ENCODE data around the gene CEP250.

- TF ChIP-seq EZH2phosphoT487 (IDR thresholded peaks at IDR 0.05; ENCODE audit: borderline replicate concordance) (no peak), SP1 (IDR thresholded peaks at IDR 0.05; ENCODE audit: low read depth) (no peak), CEBPB (IDR thresholded peaks at IDR 0.05; ENCODE audit: low read depth) (no peak), POLR2A (IDR thresholded peaks at IDR 0.05; ENCODE audit: borderline replicate concordance, extremely low read depth, insufficient read depth, insufficient read length) (no peak), CTCF (IDR thresholded peaks at IDR 0.05 in 2 of 3, conservative IDR thresholded peaks at IDR 0.05 in 1 of 3; ENCODE audit: borderline replicate concordance in 1 of 3, insufficient read depth in 1 of 3, low read depth in 2 of 3, low read length in 2 of 3) (no peak), YY1 (IDR thresholded peaks at IDR 0.05; ENCODE audit: extremely low read depth, insufficient replicate concordance, low read depth, low read length) (no peak), RAD21 (IDR thresholded peaks at IDR 0.05; ENCODE audit: low read depth) (no peak), REST (IDR thresholded peaks at IDR 0.05; ENCODE audit: low read depth) (no peak)
Measured at GRCh38 chr20:35551503-35551902, 96.1 kb downstream of the CEP250 start.

All from HCT116 (cell line).